Astrocyte (in vitro differentiated cells and primary cell): ENCODE measurements around the gene SNAPC3. TPM values are rescaled to one million over a fixed set of nuclear protein-coding genes. Genes with fewer than 3 reads are reported as not detected.

Source experiments
- DNase-seq: peaks from one replicate; pipeline ENCODE4 v3.0.0-alpha.2; 2010; ENCODE audit warnings: low read depth
- FAIRE-seq: peaks from 2 replicates; lab custom pipeline; 2011; peaks lifted over from hg19 to GRCh38; lab: Jason Lieb, UNC
- H2AFZ ChIP-seq: 2 replicates; pipeline ENCODE4 v1.6.0; 2012; ENCODE audit warnings: low read depth, low read length, inconsistent platforms
- H3K27ac ChIP-seq: 2 replicates; pipeline ENCODE4 v1.5.1; 2011; ENCODE audit warnings: low read depth, low read length, inconsistent platforms
- H3K27me3 ChIP-seq: 2 replicates; pipeline ENCODE4 v1.6.0; 2011; ENCODE audit warnings: low read length, inconsistent platforms; ENCODE audit not compliant: insufficient read depth
- H3K36me3 ChIP-seq: 2 replicates; pipeline ENCODE4 v1.5.1; 2011; ENCODE audit warnings: low read length, inconsistent platforms; ENCODE audit not compliant: insufficient read depth
- H3K4me1 ChIP-seq: 2 replicates; pipeline ENCODE4 v1.5.1; 2011; ENCODE audit warnings: low read length, inconsistent platforms; ENCODE audit not compliant: insufficient read depth
- H3K4me2 ChIP-seq: 2 replicates; pipeline ENCODE4 v1.6.0; 2012; ENCODE audit warnings: low read length, inconsistent platforms
- H3K4me3 ChIP-seq: 2 replicates; pipeline ENCODE4 v1.5.1; 2011; ENCODE audit warnings: low read depth, mild to moderate bottlenecking, low read length, inconsistent platforms; ENCODE audit not compliant: insufficient read depth
- H3K79me2 ChIP-seq: 2 replicates; pipeline ENCODE4 v1.6.0; 2012; ENCODE audit warnings: mild to moderate bottlenecking, low read length, inconsistent platforms; ENCODE audit not compliant: insufficient read depth
- H3K9ac ChIP-seq: 2 replicates; pipeline ENCODE4 v1.6.0; 2012; ENCODE audit warnings: mild to moderate bottlenecking, low read length, inconsistent platforms
- H3K9me3 ChIP-seq: 2 replicates; pipeline ENCODE4 v1.5.1; 2012; ENCODE audit warnings: low read depth, mild to moderate bottlenecking, low read length, inconsistent platforms; ENCODE audit not compliant: insufficient read depth
- H4K20me1 ChIP-seq: 2 replicates; pipeline ENCODE4 v1.6.0; 2012; ENCODE audit warnings: low read length, inconsistent platforms; ENCODE audit not compliant: insufficient read depth
- H3K27ac Mint-ChIP-seq: one replicate; pipeline ENCODE4 v1.8.0; 2021; ENCODE audit warnings: mild to moderate bottlenecking, mixed read lengths; ENCODE audit not compliant: unreplicated experiment
- H3K27me3 Mint-ChIP-seq: one replicate; pipeline ENCODE4 v1.8.0; 2021; ENCODE audit warnings: low read depth, mixed read lengths; ENCODE audit not compliant: unreplicated experiment
- H3K36me3 Mint-ChIP-seq: one replicate; pipeline ENCODE4 v1.8.0; 2021; ENCODE audit warnings: low read depth, mixed read lengths; ENCODE audit not compliant: unreplicated experiment
- H3K4me1 Mint-ChIP-seq: one replicate; pipeline ENCODE4 v1.8.0; 2021; ENCODE audit warnings: low read depth, mixed read lengths; ENCODE audit not compliant: unreplicated experiment
- H3K4me3 Mint-ChIP-seq: one replicate; pipeline ENCODE4 v1.8.0; 2021; ENCODE audit warnings: mild to moderate bottlenecking, moderate library complexity, mixed read lengths; ENCODE audit not compliant: unreplicated experiment
- H3K9me3 Mint-ChIP-seq: one replicate; pipeline ENCODE4 v1.8.0; 2021; ENCODE audit warnings: mild to moderate bottlenecking, mixed read lengths; ENCODE audit not compliant: unreplicated experiment
- CTCF ChIP-seq: IDR thresholded peaks from 2 replicates; pipeline ENCODE4 v1.5.1; 2011; ENCODE audit warnings: low read depth, mild to moderate bottlenecking, inconsistent platforms, low read length, moderate library complexity; ENCODE audit not compliant: insufficient read depth
- EZH2 ChIP-seq: IDR thresholded peaks from 2 replicates; pipeline ENCODE4 v1.6.1; 2012; ENCODE audit warnings: mild to moderate bottlenecking, low read length, inconsistent platforms; ENCODE audit not compliant: insufficient read depth
- total RNA-seq: library from RNA; stranded (reverse); gene quantifications from 2 replicates; pipeline ENCODE4 v1.2.1, GENCODE V29; 2021

Gene SNAPC3
- total RNA-seq, 1 donor from 2014 or later: 40.3 TPM

GRCh38 chr9:15444141-15444540, 21.5 kb downstream of the SNAPC3 start:
- no peaks in the 10 kb centered on the region for H3K4me1 ChIP-seq
- no peak overlapping the region for H3K27ac ChIP-seq
- no peaks in the 10 kb centered on the region for H3K27me3 ChIP-seq
- TF ChIP-seq CTCF (no peak), EZH2 (no peak)
- H3K9me3 ChIP-seq: no peaks in the 10 kb centered on the region
- peaks cover 48% of the 10 kb centered on the region for H3K36me3 ChIP-seq
- FAIRE-seq (no peak), DNase-seq (no peak)
- H3K4me3 ChIP-seq: no peak overlapping the region
- no peaks in the 10 kb centered on the region for H3K4me1 Mint-ChIP-seq
- peaks cover 39% of the 10 kb centered on the region for H3K79me2 ChIP-seq
- H3K4me3 Mint-ChIP-seq: no peak overlapping the region
- peaks cover 6% of the 10 kb centered on the region for H3K9me3 Mint-ChIP-seq
- no peak overlapping the region for H3K9ac ChIP-seq
- H3K27me3 Mint-ChIP-seq: no peaks in the 10 kb centered on the region
- no peak overlapping the region for H2AFZ ChIP-seq
- H3K4me2 ChIP-seq: no peak overlapping the region
- H4K20me1 ChIP-seq: peaks cover 24% of the 10 kb centered on the region
- H3K36me3 Mint-ChIP-seq: peaks cover 33% of the 10 kb centered on the region
- H3K27ac Mint-ChIP-seq: no peak overlapping the region

DNA sequence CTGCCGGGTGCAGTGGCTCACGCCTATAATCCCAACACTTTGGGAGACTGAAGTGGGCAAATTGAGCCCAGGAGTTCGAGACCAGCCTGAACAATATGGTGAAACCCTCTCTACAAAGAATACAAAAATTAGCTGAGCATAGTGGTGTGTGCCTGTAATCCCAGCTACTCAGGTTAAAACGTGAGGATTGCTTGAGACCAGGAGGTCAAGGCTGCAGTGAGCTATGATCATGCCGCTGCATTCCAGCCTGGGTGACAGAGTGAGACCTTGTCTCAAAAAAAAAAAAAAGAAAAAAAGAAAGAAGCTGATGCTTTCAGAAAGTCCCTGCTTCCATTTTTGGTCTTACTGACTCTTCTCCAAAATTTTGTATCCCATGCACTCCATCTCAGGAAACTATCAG, 31.3 kb downstream of the SNAPC3 start:
- H3K9me3 ChIP-seq: no peaks in the 10 kb centered on the region
- no peak overlapping the region for H3K9ac ChIP-seq
- Mint-ChIP-seq H3K4me3 (no peak overlapping the region), H3K36me3 (peaks cover 8% of the 10 kb centered on the region), H3K4me1 (no peaks in the 10 kb centered on the region), H3K9me3 (no peaks in the 10 kb centered on the region), H3K27me3 (no peaks in the 10 kb centered on the region), H3K27ac (no peak overlapping the region)
- peaks cover 61% of the 10 kb centered on the region for H3K36me3 ChIP-seq
- no peak overlapping the region for H2AFZ ChIP-seq
- H3K4me3 ChIP-seq: no peak overlapping the region
- H3K27ac ChIP-seq: no peak overlapping the region
- H4K20me1 ChIP-seq: no peaks in the 10 kb centered on the region
- no peak for FAIRE-seq
- DNase-seq: no peak
- TF ChIP-seq CTCF (no peak), EZH2 (no peak)
- no peak overlapping the region for H3K4me2 ChIP-seq
- no peaks in the 10 kb centered on the region for H3K27me3 ChIP-seq
- no peaks in the 10 kb centered on the region for H3K4me1 ChIP-seq
- no peaks in the 10 kb centered on the region for H3K79me2 ChIP-seq

DNA sequence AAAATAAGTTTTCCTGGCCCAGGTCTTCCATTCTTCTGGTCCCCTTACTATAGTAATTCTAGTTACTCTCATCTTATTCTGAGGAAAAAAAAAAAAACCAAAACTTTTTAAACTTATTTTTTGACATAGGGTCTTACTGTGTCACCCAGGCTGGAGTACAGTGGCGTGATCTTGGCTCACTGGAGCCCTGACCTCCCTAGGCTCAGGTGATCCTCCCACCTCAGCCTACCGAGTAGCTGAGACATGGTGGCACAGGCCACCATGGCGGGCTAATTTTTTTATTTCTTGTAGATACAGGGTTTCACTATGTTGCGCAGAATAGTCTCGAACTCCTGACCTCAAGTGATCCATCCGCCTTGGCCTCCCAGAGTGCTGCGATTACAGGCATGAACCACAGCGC, 38.4 kb downstream of the SNAPC3 start:
- no peak overlapping the region for H3K4me3 ChIP-seq
- H3K27me3 ChIP-seq: no peaks in the 10 kb centered on the region
- Mint-ChIP-seq H3K27ac (no peak overlapping the region), H3K4me1 (no peaks in the 10 kb centered on the region), H3K4me3 (no peak overlapping the region), H3K36me3 (peaks cover 6% of the 10 kb centered on the region), H3K27me3 (no peaks in the 10 kb centered on the region), H3K9me3 (no peaks in the 10 kb centered on the region)
- H3K36me3 ChIP-seq: peaks cover 43% of the 10 kb centered on the region
- H3K9ac ChIP-seq: no peak overlapping the region
- no peak for DNase-seq
- no peak overlapping the region for H3K27ac ChIP-seq
- H3K9me3 ChIP-seq: no peaks in the 10 kb centered on the region
- H3K4me1 ChIP-seq: no peaks in the 10 kb centered on the region
- no peaks in the 10 kb centered on the region for H3K79me2 ChIP-seq
- TF ChIP-seq EZH2 (no peak), CTCF (no peak)
- no peaks in the 10 kb centered on the region for H4K20me1 ChIP-seq
- no peak overlapping the region for H3K4me2 ChIP-seq
- H2AFZ ChIP-seq: no peak overlapping the region
- no peak for FAIRE-seq
